ENCODE results near the gene GSC2.

Gene GSC2

GRCh38 chr22:19152942-19153883 is 3.1 kb upstream of the GSC2 start:
- no peak for DNase-seq (ENCODE audit: low read depth)

DNA sequence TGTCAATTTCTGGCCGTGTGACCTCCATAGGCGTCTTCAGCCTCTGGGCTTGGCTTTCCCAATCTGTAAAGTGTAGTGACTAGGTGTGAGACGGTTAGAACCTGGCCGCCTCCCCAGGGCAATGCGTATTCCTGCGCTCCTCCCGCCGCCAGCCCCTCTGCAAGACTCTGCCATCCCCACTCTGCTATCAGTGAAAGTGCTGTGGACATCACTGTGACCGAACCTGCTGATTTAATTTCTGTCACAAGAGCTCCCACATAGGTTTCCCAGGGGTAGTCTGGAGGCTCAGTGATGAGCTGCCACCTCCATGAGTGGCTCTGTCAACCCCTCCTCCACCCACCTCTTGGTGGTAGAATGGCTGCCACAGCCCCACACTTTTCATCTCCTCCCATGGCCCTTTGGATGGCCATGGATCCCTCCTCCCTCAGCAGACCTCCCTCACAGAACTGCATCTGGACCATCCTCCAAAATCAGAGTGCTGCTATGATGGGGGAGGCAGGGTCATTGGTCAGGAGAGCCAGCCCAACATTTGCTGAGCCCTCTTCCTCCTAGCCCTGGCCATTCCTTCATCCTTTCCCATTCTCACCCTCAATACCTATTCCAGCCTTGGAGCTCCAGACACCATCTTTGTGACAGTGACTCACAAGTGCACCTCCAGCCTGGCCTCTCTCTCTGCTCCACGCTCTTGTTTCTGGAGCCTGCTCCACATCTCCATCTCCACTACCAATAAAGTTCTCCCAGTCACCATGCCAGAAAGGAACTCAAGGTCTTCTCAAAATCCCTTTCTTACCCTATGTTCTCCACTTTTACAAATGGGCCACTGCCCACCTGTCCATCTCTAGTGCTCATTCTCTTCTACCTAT is 1.5 kb upstream of the GSC2 start:
- no peak for DNase-seq (ENCODE audit: low read depth)

DNA sequence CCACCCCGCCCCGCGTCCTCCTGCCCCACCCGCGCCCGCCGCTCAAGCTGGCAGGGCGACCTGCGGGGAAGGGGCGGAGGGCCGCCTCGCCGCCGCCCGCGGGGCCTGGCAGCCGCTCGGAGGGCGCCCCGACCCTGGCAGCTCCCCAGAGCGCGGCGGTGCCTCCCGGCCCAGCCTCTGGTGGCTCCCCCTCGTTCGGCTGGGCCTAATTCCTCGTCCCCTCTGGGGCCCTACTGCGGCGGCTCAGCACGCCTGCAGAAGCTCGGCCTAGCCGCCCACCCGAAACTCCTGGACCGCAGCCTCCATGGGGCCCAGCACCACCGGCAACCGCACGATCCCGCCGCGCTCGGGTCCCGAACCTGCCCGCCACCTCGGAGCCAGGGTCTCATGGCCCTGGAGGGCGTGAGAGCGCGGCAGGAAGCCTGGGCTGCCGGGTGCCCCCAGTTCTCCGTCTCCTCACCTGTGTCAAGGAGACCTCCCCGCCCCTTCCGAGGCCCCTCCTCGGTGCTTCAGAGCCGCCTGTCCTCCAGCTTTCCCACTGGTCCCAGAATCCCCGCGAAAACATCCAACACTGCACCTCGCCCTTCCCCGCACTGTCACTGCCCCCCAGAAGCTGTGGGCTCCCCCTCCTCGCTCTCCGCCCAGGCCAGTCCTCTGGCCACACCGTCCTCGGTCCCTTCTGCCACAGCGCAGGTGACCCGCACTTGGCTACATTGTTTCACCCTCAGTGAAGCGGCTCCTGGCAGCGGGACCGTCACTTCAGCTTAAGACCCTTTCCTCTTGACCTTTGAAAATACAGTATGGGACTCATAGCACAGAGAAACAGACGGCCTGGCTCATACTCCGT is 613 bp upstream of the GSC2 start:
- DNase-seq (ENCODE audit: low read depth) = no peak

- DNase-seq (ENCODE audit: low read depth) = no peak
Observed at GRCh38 chr22:19149047-19149883, 827 bp downstream of the GSC2 start.

- no peak for DNase-seq (ENCODE audit: low read depth)
Observed at GRCh38 chr22:19148417-19149046, 1.6 kb downstream of the GSC2 start.

- no peak for DNase-seq (ENCODE audit: low read depth)
Observed at GRCh38 chr22:19147195-19147780, 2.8 kb downstream of the GSC2 start.

DNA sequence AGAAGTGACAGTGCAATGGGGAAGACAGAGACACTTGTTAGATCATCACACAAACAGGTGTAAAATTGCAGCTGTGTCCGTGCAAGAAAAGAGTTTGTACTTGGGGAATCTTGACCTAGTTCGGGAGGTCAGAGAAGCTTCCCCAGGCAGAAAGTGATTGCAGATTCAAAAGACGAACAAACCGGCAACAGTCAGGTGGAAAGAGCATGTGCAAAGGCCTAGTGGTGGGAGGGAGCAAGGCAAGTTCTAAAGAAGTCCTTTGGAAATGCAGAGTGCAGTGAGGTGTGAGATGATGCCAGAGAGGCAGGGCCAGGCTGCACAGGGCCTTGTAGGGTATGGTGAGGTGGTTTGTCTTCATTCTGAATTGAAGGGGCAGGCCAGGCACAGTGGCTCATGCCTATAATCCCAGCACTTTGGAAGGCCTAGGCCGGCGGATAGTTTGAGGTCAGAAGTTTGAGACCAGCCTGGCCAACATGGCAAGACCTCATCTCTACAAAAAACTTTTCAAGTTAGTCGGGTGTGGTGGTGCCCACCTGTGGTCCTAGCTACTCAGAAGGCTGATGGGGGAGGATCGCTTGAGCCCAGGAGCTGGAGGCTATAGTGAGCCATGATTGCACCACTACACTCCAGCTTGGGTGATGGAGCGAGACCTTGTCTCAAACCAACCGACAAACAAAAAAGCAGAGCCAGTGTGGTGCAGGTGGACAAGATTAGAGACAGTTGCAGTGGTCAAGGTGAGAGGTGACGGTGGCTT is 3.7 kb downstream of the GSC2 start:
- DNase-seq (ENCODE audit: low read depth) = no peak

DNA sequence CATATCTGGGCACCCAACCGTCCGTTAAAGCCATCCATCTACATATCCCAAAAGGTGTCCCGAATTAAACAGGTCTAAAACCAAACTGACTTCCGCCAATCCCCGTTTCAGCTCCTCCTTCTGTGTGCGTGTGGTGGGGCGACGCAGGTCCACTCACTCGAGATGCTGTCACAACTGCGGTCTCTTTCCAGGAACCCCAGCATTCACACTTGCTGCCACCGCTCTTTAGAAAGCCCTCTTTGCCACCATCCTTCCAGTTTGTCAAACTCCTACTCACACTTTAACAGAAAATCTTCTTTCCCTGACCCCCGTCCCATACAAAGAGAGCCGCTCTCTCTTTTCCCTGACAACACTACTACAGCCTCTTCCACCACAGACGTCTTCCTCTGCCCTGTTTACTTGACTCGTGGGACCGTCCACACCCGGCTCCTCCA is 6.1 kb downstream of the GSC2 start:
- no peak for DNase-seq (ENCODE audit: low read depth)

DNA sequence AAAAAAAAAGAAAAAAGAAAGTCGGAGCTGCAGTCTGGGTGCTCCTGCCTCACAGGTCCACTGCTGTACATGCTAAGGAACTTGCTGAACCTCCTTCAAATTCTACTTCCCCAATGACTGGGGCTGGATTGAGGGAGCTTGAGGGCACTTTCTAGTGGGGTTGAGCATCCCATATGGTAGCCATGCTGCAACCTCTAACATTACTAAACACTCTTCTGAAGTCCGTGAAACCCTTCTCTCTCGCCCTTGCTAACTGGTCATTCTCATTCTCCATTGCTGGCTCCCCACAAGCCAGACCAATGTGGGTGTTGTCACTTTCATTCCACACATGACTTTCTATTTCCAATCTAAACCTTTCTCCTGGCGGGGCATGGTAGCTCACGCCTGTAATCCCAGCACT is 6.9 kb downstream of the GSC2 start:
- no peak for DNase-seq (ENCODE audit: low read depth)

GRCh38 chr22:19142394-19142793 is 7.7 kb downstream of the GSC2 start:
- no peak for DNase-seq (ENCODE audit: low read depth)

DNA sequence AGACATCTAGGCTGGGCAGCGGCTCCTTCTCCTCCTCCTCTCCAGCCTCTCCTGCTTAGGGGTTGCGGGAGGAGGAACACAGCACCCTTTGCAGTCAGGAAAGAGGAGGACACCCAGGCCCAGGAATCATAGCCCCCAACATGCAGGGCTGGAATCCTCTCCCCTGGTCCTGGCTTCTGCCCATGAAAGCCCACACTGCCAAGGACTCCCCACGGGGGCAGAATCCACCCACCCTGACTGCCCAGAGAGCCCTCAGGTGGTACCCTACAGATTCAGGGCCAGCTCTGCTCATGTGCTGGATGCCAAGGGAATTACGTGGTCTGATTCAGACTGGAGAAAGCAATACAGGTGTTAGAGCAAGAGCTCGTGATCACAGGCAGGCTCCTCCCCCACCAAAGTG is 10.1 kb downstream of the GSC2 start:
- no peak for DNase-seq (ENCODE audit: low read depth)

DNA sequence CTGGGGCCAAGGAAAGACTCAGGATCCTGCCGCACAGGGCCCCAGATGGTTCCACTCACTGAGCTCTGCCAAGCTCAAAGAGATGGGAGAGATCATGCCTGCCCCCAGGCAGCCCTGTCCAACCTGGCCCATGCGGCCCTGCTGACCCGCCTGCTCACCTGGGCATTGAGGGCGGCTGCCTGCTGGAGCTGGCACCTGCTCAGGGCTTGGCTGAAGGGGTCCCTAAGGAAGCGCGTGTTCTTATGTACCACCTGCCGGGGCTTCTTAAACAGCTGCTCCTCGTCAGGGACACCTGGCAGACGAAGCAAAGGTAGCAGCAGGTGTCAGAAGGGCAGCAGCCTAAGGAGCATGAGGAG is 11.1 kb downstream of the GSC2 start:
- no peak for DNase-seq (ENCODE audit: low read depth)

GRCh38 chr22:19138217-19139000 is 11.7 kb downstream of the GSC2 start:
- no peak for DNase-seq (ENCODE audit: low read depth)

DNA sequence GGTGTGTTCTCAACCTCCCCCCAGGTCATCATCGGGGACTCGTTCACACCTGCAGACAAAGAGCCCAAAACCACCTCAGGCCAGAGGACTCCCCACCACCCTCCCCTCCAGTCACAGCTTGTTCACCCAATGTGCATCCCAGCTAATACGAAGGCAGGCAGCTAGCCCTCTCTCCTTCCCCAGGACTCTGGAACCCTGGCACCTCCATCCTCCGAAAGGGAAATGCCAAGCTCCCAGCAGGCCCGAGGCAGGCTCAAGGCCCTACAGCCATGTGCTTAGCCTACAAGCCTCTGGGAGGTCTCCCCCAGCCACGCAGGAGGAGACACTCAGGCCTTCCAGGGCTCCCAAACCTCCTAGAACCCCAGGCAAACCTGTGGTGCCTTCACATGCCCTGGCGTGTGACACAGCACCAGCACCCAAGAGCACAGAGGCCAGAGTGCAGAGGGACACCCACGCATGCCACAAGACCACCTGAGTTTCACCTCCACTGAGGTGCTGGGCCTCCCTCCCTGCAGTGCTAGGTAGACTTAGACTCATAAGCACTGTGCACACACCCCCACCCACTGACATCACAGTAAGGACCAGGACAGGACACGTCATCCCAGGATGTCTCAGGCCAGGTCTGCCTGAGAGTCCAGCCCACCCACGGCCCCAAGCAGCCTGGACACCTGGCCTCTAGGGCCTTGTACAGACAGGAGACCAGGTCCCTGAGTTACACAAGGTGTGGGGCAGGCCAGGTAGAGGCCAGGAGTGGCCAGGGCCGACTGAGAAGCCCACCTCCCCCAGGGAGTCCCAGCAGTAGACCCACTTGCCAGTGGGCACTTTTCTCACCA is 12.5 kb downstream of the GSC2 start:
- DNase-seq (ENCODE audit: low read depth) = no peak

DNA sequence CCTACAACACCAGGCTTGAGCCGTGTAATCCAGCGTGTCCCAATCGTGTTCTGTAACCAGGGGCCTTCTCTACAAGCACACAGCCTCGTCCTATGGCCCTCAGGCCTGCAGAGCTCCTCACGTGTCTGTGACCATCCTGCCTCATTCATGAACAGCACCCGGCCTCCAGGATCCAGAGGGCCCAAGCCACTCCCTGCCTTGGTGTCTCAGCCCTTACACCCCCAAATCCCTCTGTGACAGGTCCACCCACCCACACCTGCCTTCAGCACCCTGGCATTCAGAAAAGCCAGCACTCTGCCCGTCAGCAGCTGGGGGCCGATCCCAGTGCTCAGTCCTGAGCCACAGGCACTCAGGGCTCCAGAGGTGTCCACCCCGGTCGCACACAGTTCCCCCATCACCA is 13.2 kb downstream of the GSC2 start:
- DNase-seq (ENCODE audit: low read depth) = no peak

DNA sequence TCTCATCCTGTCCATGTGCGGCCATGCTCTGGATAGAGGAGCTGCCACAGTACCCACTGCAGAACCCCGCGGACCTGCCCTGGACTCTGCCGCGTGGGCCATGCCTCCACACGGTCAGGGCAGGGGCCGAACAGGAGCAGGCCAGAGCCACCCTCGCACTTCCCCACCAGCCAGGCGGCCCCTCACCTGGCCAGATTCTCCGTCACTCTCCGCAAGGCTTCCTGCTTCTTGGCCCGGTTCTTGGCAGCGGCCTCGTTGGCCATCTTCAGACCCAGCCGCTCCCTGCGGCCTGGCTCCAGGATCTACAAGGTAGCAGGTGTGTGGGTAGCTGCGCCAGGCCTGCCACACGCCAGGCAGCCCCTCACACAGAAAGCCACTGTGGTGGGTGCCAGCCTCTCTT is 15.2 kb downstream of the GSC2 start:
- DNase-seq (ENCODE audit: low read depth) = no peak

- DNase-seq (ENCODE audit: low read depth) = no peak
Observed at GRCh38 chr22:19134176-19134831, 15.8 kb downstream of the GSC2 start.

All from activated T-cell treated with anti-CD3 and anti-CD28 coated beads for 1 hour (primary cell).